Measurements from ENCODE around the gene SLC25A26.

DNA sequence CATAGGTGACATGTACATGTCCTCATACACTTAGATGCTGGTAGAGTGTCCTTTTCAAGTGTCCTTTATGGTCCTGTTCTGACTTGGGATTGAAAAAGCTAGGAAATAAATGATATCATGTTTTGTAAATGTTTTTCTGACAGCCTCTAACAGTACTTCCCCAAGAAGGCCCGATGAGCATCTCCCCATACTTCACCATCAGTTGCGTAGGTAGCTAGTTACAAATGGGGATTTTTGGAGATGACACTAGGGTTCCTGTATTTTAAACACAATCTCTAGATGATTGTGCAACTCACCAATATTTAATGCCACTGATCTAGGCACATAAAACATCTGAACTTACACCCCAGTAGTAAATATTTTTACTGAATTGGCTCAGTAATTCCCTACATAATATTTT, 27.8 kb downstream of the SLC25A26 start:
- TF ChIP-seq CTCF (IDR thresholded peaks at IDR 0.05) (no peak), EP300 (IDR thresholded peaks at IDR 0.05) (no peak), POLR2A (IDR thresholded peaks at IDR 0.05) (no peak), POLR2AphosphoS5 (IDR thresholded peaks at IDR 0.05) (no peak)
